KMS-11 (cell line): ENCODE data around the gene DHX57.

ENCODE experiments used
- H2AFZ ChIP-seq: fragments of 200-600 bp; sonication (generic); 2 replicates; pipeline ENCODE4 v1.6.1; 2016; ENCODE audit warnings: antibody characterized with exemption, mixed run types, low read depth
- H3K27ac ChIP-seq: fragments of 200-600 bp; sonication (generic); 2 replicates; pipeline ENCODE4 v1.6.1; 2016; ENCODE audit warnings: mild to moderate bottlenecking, mixed run types
- H3K27me3 ChIP-seq: fragments of 200-600 bp; sonication (generic); 2 replicates; pipeline ENCODE4 v1.6.1; 2017; ENCODE audit warnings: mild to moderate bottlenecking, low read depth, mixed run types, moderate library complexity; ENCODE audit not compliant: insufficient read depth
- H3K36me3 ChIP-seq: fragments of 200-600 bp; sonication (generic); 2 replicates; pipeline ENCODE4 v1.6.1; 2017; ENCODE audit warnings: mild to moderate bottlenecking, mixed run types; ENCODE audit not compliant: insufficient read depth
- H3K4me1 ChIP-seq: fragments of 200-600 bp; sonication (generic); 2 replicates; pipeline ENCODE4 v1.6.1; 2016; ENCODE audit warnings: mild to moderate bottlenecking, low read depth, mixed run types; ENCODE audit not compliant: poor library complexity, severe bottlenecking
- H3K4me2 ChIP-seq: fragments of 200-600 bp; sonication (generic); 2 replicates; pipeline ENCODE4 v1.7.0; 2016; ENCODE audit warnings: mild to moderate bottlenecking, mixed run types
- H3K4me3 ChIP-seq: fragments of 200-600 bp; sonication (generic); IDR thresholded peaks from 2 replicates; pipeline ENCODE4 v1.6.1; 2017; ENCODE audit warnings: low read depth, low read length, mixed read lengths; ENCODE audit not compliant: insufficient read depth
- H3K79me2 ChIP-seq: fragments of 200-600 bp; sonication (generic); 2 replicates; pipeline ENCODE4 v1.6.1; 2016; ENCODE audit warnings: low read depth, mixed run types; ENCODE audit not compliant: insufficient read depth
- H3K9ac ChIP-seq: fragments of 200-600 bp; sonication (generic); 2 replicates; pipeline ENCODE4 v1.6.1; 2016; ENCODE audit warnings: mild to moderate bottlenecking, mixed run types
- H4K20me1 ChIP-seq: fragments of 200-600 bp; sonication (generic); 2 replicates; pipeline ENCODE4 v1.6.1; 2016; ENCODE audit warnings: mild to moderate bottlenecking, mixed run types; ENCODE audit not compliant: insufficient read depth
- CTCF ChIP-seq: fragments of 200-600 bp; sonication (generic); conservative IDR thresholded peaks from 2 replicates; pipeline ENCODE4 v1.6.1; 2017; ENCODE audit warnings: low read depth, mild to moderate bottlenecking, antibody characterized with exemption, low read length, moderate library complexity, mixed read lengths

DHX57 gene

GRCh38 chr2:38824906-38825305 is 50.8 kb downstream of the DHX57 start:
- Histone ChIP-seq H3K9ac (no peak overlapping the region), H3K4me2 (no peak overlapping the region), H4K20me1 (no peaks in the 10 kb centered on the region), H3K27ac (no peak overlapping the region), H2AFZ (no peak overlapping the region), H3K36me3 (no peaks in the 10 kb centered on the region), H3K4me1 (peaks cover 22% of the 10 kb centered on the region), H3K79me2 (no peaks in the 10 kb centered on the region), H3K27me3 (no peaks in the 10 kb centered on the region), H3K4me3 (no peak overlapping the region)
- TF ChIP-seq CTCF = no peak

- no peak overlapping the region for H3K4me3 ChIP-seq
- H3K36me3 ChIP-seq = no peaks in the 10 kb centered on the region
- H3K4me1 ChIP-seq = peaks cover 16% of the 10 kb centered on the region
- H4K20me1 ChIP-seq = no peaks in the 10 kb centered on the region
- H3K9ac ChIP-seq = no peak overlapping the region
- no peak overlapping the region for H2AFZ ChIP-seq
- H3K79me2 ChIP-seq = no peaks in the 10 kb centered on the region
- no peak overlapping the region for H3K27ac ChIP-seq
- H3K27me3 ChIP-seq = no peaks in the 10 kb centered on the region
- no peak for TF ChIP-seq CTCF
- no peak overlapping the region for H3K4me2 ChIP-seq
Measured at GRCh38 chr2:38823386-38823785, 52.3 kb downstream of the DHX57 start.

GRCh38 chr2:38818565-38818964 is 57.2 kb downstream of the DHX57 start:
- Histone ChIP-seq H3K4me2 (no peak overlapping the region), H3K27me3 (no peaks in the 10 kb centered on the region), H2AFZ (no peak overlapping the region), H4K20me1 (no peaks in the 10 kb centered on the region), H3K4me1 (no peaks in the 10 kb centered on the region), H3K9ac (no peak overlapping the region), H3K4me3 (no peak overlapping the region), H3K79me2 (no peaks in the 10 kb centered on the region), H3K27ac (no peak overlapping the region), H3K36me3 (no peaks in the 10 kb centered on the region)
- TF ChIP-seq CTCF = no peak

GRCh38 chr2:38815936-38816335 is 59.8 kb downstream of the DHX57 start:
- TF ChIP-seq CTCF = no peak
- H3K4me1 ChIP-seq = no peaks in the 10 kb centered on the region
- no peak overlapping the region for H3K4me2 ChIP-seq
- H3K27me3 ChIP-seq = no peaks in the 10 kb centered on the region
- H3K36me3 ChIP-seq = 0 out of 2 replicates have a peak, but pooled peaks cover 4% of the 10 kb centered on the region
- H4K20me1 ChIP-seq = no peaks in the 10 kb centered on the region
- no peak overlapping the region for H3K4me3 ChIP-seq
- H3K27ac ChIP-seq = no peak overlapping the region
- no peak overlapping the region for H2AFZ ChIP-seq
- no peak overlapping the region for H3K9ac ChIP-seq
- H3K79me2 ChIP-seq = no peaks in the 10 kb centered on the region
